IMR-90 (cell line): Measurements from ENCODE around the gene TNP1. TPM values are rescaled to one million over a fixed set of nuclear protein-coding genes. Genes with fewer than 3 reads are reported as not detected.

Experiments used
- ATAC-seq: fragments of 200-7000 bp; cut with Tn5 transposase; 2 replicates; pipeline ENCODE4 v1.9.1; 2020; ENCODE audit warnings: low read depth, mild to moderate bottlenecking, moderate library complexity
- BruUV-seq: library from RNA; stranded (reverse); fragments of 400-500 nt; replicated peaks from 2 replicates; lab custom pipeline; 2021; lab: Mats Ljungman, UMichigan
- CTCF ChIA-PET: fragments of 300-600 bp; formaldehyde crosslinking; extraction: SDS; loops from one replicate; lab custom pipeline; 2021; ENCODE audit warnings: antibody characterized with exemption; lab: Yijun Ruan, JAX
- POLR2A ChIA-PET: fragments of 300-600 bp; sonication (Branson Sonifier 250); formaldehyde crosslinking; loops from one replicate; lab custom pipeline; 2022; ENCODE audit warnings: antibody characterized with exemption; ENCODE audit not compliant: unreplicated experiment; lab: Charles Lee
- DNase-seq: peaks from one replicate; pipeline ENCODE4 v3.0.0; 2013
- H2AFZ ChIP-seq: replicated peaks from 2 replicates; pipeline ENCODE3; 2013; ENCODE audit warnings: low read length, mild to moderate bottlenecking; ENCODE audit not compliant: poor library complexity
- H2AK5ac ChIP-seq: 2 replicates; pipeline ENCODE4 v1.6.1; 2013; ENCODE audit warnings: low read depth, low read length, inconsistent platforms
- H2AK9ac ChIP-seq: replicated peaks from 2 replicates; pipeline ENCODE3; 2013; ENCODE audit warnings: mild to moderate bottlenecking, low read depth, low read length, moderate library complexity; ENCODE audit not compliant: poor library complexity
- H2BK120ac ChIP-seq: 2 replicates; pipeline ENCODE4 v1.6.1; 2013; ENCODE audit warnings: low read depth, low read length, inconsistent platforms
- H2BK15ac ChIP-seq: 3 replicates; pipeline ENCODE4 v1.6.1; 2013; ENCODE audit warnings: low read depth, low read length, inconsistent platforms
- H2BK20ac ChIP-seq: 2 replicates; pipeline ENCODE4 v1.6.1; 2013; ENCODE audit warnings: low read depth, mild to moderate bottlenecking, inconsistent platforms, low read length, moderate library complexity
- H2BK5ac ChIP-seq: 2 replicates; pipeline ENCODE4 v1.6.1; 2013; ENCODE audit warnings: mild to moderate bottlenecking, low read depth, low read length, inconsistent platforms; ENCODE audit not compliant: poor library complexity, severe bottlenecking
- H3K14ac ChIP-seq: replicated peaks from 2 replicates; pipeline ENCODE4 v1.6.1; 2013; ENCODE audit warnings: low read depth, low read length, inconsistent platforms
- H3K18ac ChIP-seq: 2 replicates; pipeline ENCODE4 v1.6.1; 2013; ENCODE audit warnings: low read depth, low read length, control low read depth
- H3K23ac ChIP-seq: 2 replicates; pipeline ENCODE4 v1.6.1; 2013; ENCODE audit warnings: low read depth, low read length, inconsistent platforms
- H3K27ac ChIP-seq: 2 replicates; pipeline ENCODE4 v1.5.1; 2013; ENCODE audit warnings: mild to moderate bottlenecking, control low read depth, low read length; ENCODE audit not compliant: insufficient read depth
- H3K27me3 ChIP-seq: 2 replicates; pipeline ENCODE4 v1.6.1; 2013; ENCODE audit warnings: low read length; ENCODE audit not compliant: control insufficient read depth, insufficient read depth
- H3K36me3 ChIP-seq: 2 replicates; pipeline ENCODE4 v1.6.1; 2013; ENCODE audit warnings: low read length, mixed read lengths; ENCODE audit not compliant: control insufficient read depth, insufficient read depth
- H3K4ac ChIP-seq: 2 replicates; pipeline ENCODE4 v1.6.1; 2013; ENCODE audit warnings: low read depth, low read length, inconsistent platforms
- H3K4me1 ChIP-seq: 2 replicates; pipeline ENCODE4 v1.6.1; 2013; ENCODE audit warnings: low read length, mixed read lengths; ENCODE audit not compliant: control insufficient read depth, insufficient read depth
- H3K4me2 ChIP-seq: 2 replicates; pipeline ENCODE4 v1.6.1; 2013; ENCODE audit warnings: low read depth, mild to moderate bottlenecking, control low read depth, low read length, moderate library complexity
- H3K4me3 ChIP-seq: 2 replicates; pipeline ENCODE4 v1.5.1; 2013; ENCODE audit warnings: low read depth, mild to moderate bottlenecking, control low read depth, low read length, moderate library complexity; ENCODE audit not compliant: insufficient read depth
- H3K56ac ChIP-seq: 2 replicates; pipeline ENCODE4 v1.6.1; 2013; ENCODE audit warnings: low read length, inconsistent platforms; ENCODE audit not compliant: insufficient read depth; ENCODE audit errors: extremely low read depth
- H3K79me1 ChIP-seq, 2 experiments: 2 replicates each; pipeline ENCODE4 v1.6.1; 2013; ENCODE audit warnings: low read length in 2 of 2, inconsistent platforms in 1 of 2, low read depth in 1 of 2
- H3K9ac ChIP-seq: 2 replicates; pipeline ENCODE4 v1.6.1; 2013; ENCODE audit warnings: low read depth, low read length, control low read depth
- H3K9me1 ChIP-seq: 2 replicates; pipeline ENCODE4 v1.6.1; 2013; ENCODE audit warnings: low read length, inconsistent platforms; ENCODE audit not compliant: insufficient read depth
- H3K9me3 ChIP-seq: 2 replicates; pipeline ENCODE4 v1.6.1; 2013; ENCODE audit warnings: low read length; ENCODE audit not compliant: control insufficient read depth, insufficient read depth
- H4K20me1 ChIP-seq: 2 replicates; pipeline ENCODE4 v1.6.1; 2013; ENCODE audit warnings: low read length, inconsistent platforms; ENCODE audit not compliant: insufficient read depth
- H4K5ac ChIP-seq: 2 replicates; pipeline ENCODE4 v1.6.1; 2013; ENCODE audit warnings: mild to moderate bottlenecking, low read depth, low read length, control low read depth
- H4K8ac ChIP-seq, 2 experiments: 2 replicates each; pipeline ENCODE4 v1.6.1; 2013; ENCODE audit warnings: low read depth in 2 of 2, low read length in 2 of 2, control low read depth in 1 of 2, inconsistent platforms in 1 of 2
- H4K91ac ChIP-seq: 2 replicates; pipeline ENCODE4 v1.6.1; 2013; ENCODE audit warnings: low read depth, low read length, inconsistent platforms; ENCODE audit not compliant: insufficient read depth
- BHLHE40 ChIP-seq: fragments of 150-350 bp; IDR thresholded peaks from 2 replicates; pipeline ENCODE4 v1.6.1; 2016; ENCODE audit warnings: mild to moderate bottlenecking, low read depth, low read length
- CEBPB ChIP-seq: IDR thresholded peaks from 2 replicates; pipeline ENCODE4 v1.6.1; 2012; ENCODE audit warnings: low read depth, low read length, improper control_type of control experiment
- CHD1 ChIP-seq: IDR thresholded peaks from 2 replicates; pipeline ENCODE4 v1.6.1; 2012; ENCODE audit warnings: low read depth, low read length, improper control_type of control experiment
- CTCF ChIP-seq: conservative IDR thresholded peaks from 2 replicates; pipeline ENCODE4 v1.5.1; 2012; ENCODE audit warnings: mild to moderate bottlenecking, low read depth, low read length, improper control_type of control experiment
- ELK1 ChIP-seq: fragments of 150-350 bp; IDR thresholded peaks from 2 replicates; pipeline ENCODE4 v1.6.1; 2016; ENCODE audit warnings: low read depth, mild to moderate bottlenecking, low read length, moderate library complexity, borderline replicate concordance
- FOS ChIP-seq: fragments of 150-350 bp; IDR thresholded peaks from 2 replicates; pipeline ENCODE4 v1.6.1; 2016; ENCODE audit warnings: low read depth, low read length
- MAFK ChIP-seq: IDR thresholded peaks from 2 replicates; pipeline ENCODE4 v1.6.1; 2012; ENCODE audit warnings: low read depth, low read length, improper control_type of control experiment
- MAZ ChIP-seq: IDR thresholded peaks from 2 replicates; pipeline ENCODE4 v1.6.1; 2012; ENCODE audit warnings: low read depth, mild to moderate bottlenecking, low read length, improper control_type of control experiment, moderate library complexity, borderline replicate concordance
- MXI1 ChIP-seq: IDR thresholded peaks from 2 replicates; pipeline ENCODE4 v1.6.1; 2012; ENCODE audit warnings: low read depth, mild to moderate bottlenecking, low read length, moderate library complexity, borderline replicate concordance
- NFE2L2 ChIP-seq: fragments of 150-350 bp; IDR thresholded peaks from 2 replicates; pipeline ENCODE4 v1.6.1; 2016; ENCODE audit warnings: low read depth, mild to moderate bottlenecking, low read length
- POLR2A ChIP-seq: IDR thresholded peaks from 2 replicates; pipeline ENCODE4 v1.6.1; 2012; ENCODE audit warnings: mild to moderate bottlenecking, low read depth, low read length
- RAD21 ChIP-seq: IDR thresholded peaks from 2 replicates; pipeline ENCODE4 v1.6.1; 2012; ENCODE audit warnings: low read length, improper control_type of control experiment
- RCOR1 ChIP-seq: IDR thresholded peaks from 2 replicates; pipeline ENCODE4 v1.6.1; 2012; ENCODE audit warnings: mild to moderate bottlenecking, low read length, improper control_type of control experiment; ENCODE audit not compliant: insufficient replicate concordance
- RFX5 ChIP-seq: IDR thresholded peaks from 2 replicates; pipeline ENCODE4 v1.8.0; 2012; ENCODE audit warnings: low read depth, mild to moderate bottlenecking, low read length, moderate library complexity
- SMC3 ChIP-seq: fragments of 150-350 bp; IDR thresholded peaks from 2 replicates; pipeline ENCODE4 v1.6.1; 2016; ENCODE audit warnings: low read depth, mild to moderate bottlenecking, antibody characterized with exemption, low read length, moderate library complexity
- USF2 ChIP-seq: fragments of 150-350 bp; IDR thresholded peaks from 2 replicates; pipeline ENCODE4 v1.6.1; 2017; ENCODE audit warnings: mild to moderate bottlenecking, antibody characterized with exemption, low read length, low read depth
- WGBS, 2 experiments: methylation state at CpG; one replicate each; pipeline versions ENCODE4 v1.1.5 to v1.1.7; 2013; ENCODE audit warnings: missing lambda C conversion rate in 2 of 2; ENCODE audit not compliant: insufficient read length in 1 of 2; ENCODE audit errors: extremely low coverage in 2 of 2; 5-methylcytosine and 5-hydroxymethylcytosine counted together
- dilution Hi-C: fragments of 300-500 bp; cut with HindIII; formaldehyde crosslinking; loops from one replicate; pipeline ENCODE4 v1.14.3; 2018; ENCODE audit warnings: low sequenced_read_pairs; ENCODE audit not compliant: unreplicated experiment
- in situ Hi-C: fragments of 300-500 bp; cut with MboI; formaldehyde crosslinking; loops from 3 replicates; pipeline ENCODE4 v1.14.3; 2019; ENCODE audit warnings: low sequenced_read_pairs, inconsistent platforms, mixed read lengths
- intact Hi-C: fragments of 100-400 bp; cut with micrococcal nuclease; formaldehyde crosslinking; loops from 2 replicates; pipeline ENCODE4 v1.10.0; 2022
- polyA plus RNA-seq, 3 experiments: library from polyadenylated mRNA; depleted of rRNA; stranded (reverse); fragments of >200 nt; gene quantifications; 2 replicates each; pipeline ENCODE4 v1.2.3, GENCODE V29; 2012; ENCODE audit warnings: low replicate concordance in 1 of 3
- total RNA-seq: library from RNA; depleted of rRNA; stranded (reverse); fragments of >200 nt; gene quantifications from 2 replicates; pipeline ENCODE4 v1.2.3, GENCODE V29; 2012

TNP1 gene
- total and polyA plus RNA-seq, 2 of the 4 experiments (the other 2 are of a cell fraction): not detected

- in situ Hi-C loops: no loop called here
- BruUV-seq: no TSS peak
- POLR2A ChIA-PET: no interaction called here
These were observed 48.4 kb upstream of the TNP1 start for GRCh38 chr2:216908300-216908699.

More at GRCh38 chr2:216908300-216908699, 48.4 kb upstream of the TNP1 start:
- H3K9me1 ChIP-seq: no peaks in the 10 kb centered on the region; the same call in 1 of the 2 replicates
- no peak overlapping the region for H4K8ac ChIP-seq
- H3K56ac ChIP-seq: no peak overlapping the region
- H3K27ac ChIP-seq: no peak overlapping the region
- H3K14ac ChIP-seq: no peak overlapping the region
- no peaks in the 10 kb centered on the region for H3K79me1 ChIP-seq
- H3K4me1 ChIP-seq: peaks cover 2% of the 10 kb centered on the region; the same call in 1 of the 2 replicates
- H3K18ac ChIP-seq: no peak overlapping the region
- H3K4me2 ChIP-seq: no peak overlapping the region
- dilution Hi-C loops (no loop called here), intact Hi-C loops (no loop called here)
- H3K4ac ChIP-seq: no peak overlapping the region
- H2BK5ac ChIP-seq: no peak overlapping the region
- no peak overlapping the region for H4K5ac ChIP-seq
- no peaks in the 10 kb centered on the region for H3K36me3 ChIP-seq
- CTCF ChIA-PET: no interaction called here
- TF ChIP-seq RFX5: no peak
- no peak for TF ChIP-seq POLR2A
- no peak for TF ChIP-seq SMC3
- no peak for TF ChIP-seq USF2
- no peak for TF ChIP-seq MXI1
- TF ChIP-seq MAZ: no peak
- TF ChIP-seq CHD1: no peak
- no peak for TF ChIP-seq RAD21
- no peak for TF ChIP-seq BHLHE40
- no peak for TF ChIP-seq FOS
- TF ChIP-seq CTCF: no peak
- no peak for TF ChIP-seq MAFK
- no peak for TF ChIP-seq CEBPB
- TF ChIP-seq NFE2L2: no peak
- TF ChIP-seq ELK1: no peak
- no peak for TF ChIP-seq RCOR1
- H2BK20ac ChIP-seq: no peak overlapping the region
- H4K91ac ChIP-seq: no peak overlapping the region
- H2BK15ac ChIP-seq: no peak overlapping the region
- H2BK120ac ChIP-seq: no peak overlapping the region
- H3K9me3 ChIP-seq: no peaks in the 10 kb centered on the region; the same call in none of the 2 replicates
- no peak overlapping the region for H3K23ac ChIP-seq
- ATAC-seq (no peak), DNase-seq (no peak)
- 93% methylated on average over 2 of the region's 6 CpGs; no CpG with 5 or more reads in 1 of the 2 experiments for WGBS, 2 experiments
- H3K4me3 ChIP-seq: no peak overlapping the region
- H4K20me1 ChIP-seq: no peaks in the 10 kb centered on the region
- no peak overlapping the region for H3K9ac ChIP-seq
- no peak overlapping the region for H2AFZ ChIP-seq
- no peaks in the 10 kb centered on the region for H3K27me3 ChIP-seq
- H2AK9ac ChIP-seq: no peak overlapping the region
- no peak overlapping the region for H2AK5ac ChIP-seq
